ENCODE measurements around the gene SYCE3. TPM values are rescaled to one million over a fixed set of nuclear protein-coding genes. Genes with fewer than 3 reads are reported as not detected.

SYCE3 gene
- total RNA-seq, 2 experiments from 2014 or later, result not detected

- H3K4me1 ChIP-seq (ENCODE audit: insufficient read depth, low read length, poor library complexity, severe bottlenecking), result no peaks in the 10 kb centered on the region
- intact Hi-C loops (cut with micrococcal nuclease; ENCODE audit: unreplicated experiment), result no loop called here
- H3K36me3 ChIP-seq (ENCODE audit: insufficient read depth, low read length), result peaks cover 93% of the 10 kb centered on the region
- no peaks in the 10 kb centered on the region for H3K9me3 ChIP-seq (ENCODE audit: low read length)
- DNase-seq (ENCODE audit: low spot score), result no peak
- no peak overlapping the region for H3K27ac ChIP-seq (ENCODE audit: low read depth, low read length, poor library complexity, severe bottlenecking)
- no peak overlapping the region for H3K4me2 ChIP-seq (ENCODE audit: low read length)
- H2AFZ ChIP-seq (ENCODE audit: low read length), result no peak overlapping the region
- no peaks in the 10 kb centered on the region for H4K20me1 ChIP-seq (ENCODE audit: insufficient read depth, low read length)
- no TSS peak for BruUV-seq (replicated peaks)
- H3K9me2 ChIP-seq (ENCODE audit: insufficient read depth, low read length), result no peaks in the 10 kb centered on the region
- TF ChIP-seq CTCF (conservative IDR thresholded peaks at IDR 0.05; ENCODE audit: low read length), result no peak
- TF ChIP-seq EZH2phosphoT487 (IDR thresholded peaks at IDR 0.05; ENCODE audit: borderline replicate concordance, low read depth, low read length), result no peak
- H3K4me3 ChIP-seq (ENCODE audit: low read depth, low read length, poor library complexity, severe bottlenecking), result no peak overlapping the region
- peaks cover 31% of the 10 kb centered on the region for H3K79me2 ChIP-seq (ENCODE audit: insufficient read depth, low read depth, low read length)
- ChIA-PET CTCF (ENCODE audit: unreplicated experiment) (no interaction called here), POLR2A (no interaction called here)
Observed at GRCh38 chr22:50516891-50517290, 45.8 kb downstream of the SYCE3 start.

DNA sequence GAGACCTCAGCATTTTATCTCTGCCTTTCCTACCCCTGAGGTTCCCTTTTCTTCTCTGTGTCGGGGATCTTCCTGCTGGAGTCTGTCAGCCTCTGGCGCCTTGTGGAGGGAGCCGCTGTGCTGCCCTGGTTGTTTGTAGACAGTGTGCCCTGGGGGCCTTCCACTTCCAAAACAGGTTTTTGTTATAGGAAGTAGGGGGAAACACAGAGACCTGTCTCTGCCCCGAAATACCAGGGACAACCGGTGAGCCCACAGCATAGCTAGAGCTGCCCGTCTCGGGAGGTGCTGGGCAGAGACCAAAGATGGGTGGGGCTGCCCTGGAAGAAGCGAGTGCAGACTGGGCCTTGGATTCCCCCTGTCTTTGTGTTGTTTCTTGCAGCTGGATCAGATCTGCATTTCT lies 46.7 kb downstream of the SYCE3 start:
- Histone ChIP-seq H3K36me3 (ENCODE audit: insufficient read depth, low read length) (peaks cover 86% of the 10 kb centered on the region), H3K9me3 (ENCODE audit: low read length) (no peaks in the 10 kb centered on the region), H3K9me2 (ENCODE audit: insufficient read depth, low read length) (no peaks in the 10 kb centered on the region), H3K4me2 (ENCODE audit: low read length) (no peak overlapping the region), H2AFZ (ENCODE audit: low read length) (no peak overlapping the region), H3K4me3 (ENCODE audit: low read depth, low read length, poor library complexity, severe bottlenecking) (no peak overlapping the region), H3K4me1 (ENCODE audit: insufficient read depth, low read length, poor library complexity, severe bottlenecking) (no peaks in the 10 kb centered on the region), H3K79me2 (ENCODE audit: insufficient read depth, low read depth, low read length) (peaks cover 35% of the 10 kb centered on the region), H3K27ac (ENCODE audit: low read depth, low read length, poor library complexity, severe bottlenecking) (no peak overlapping the region), H4K20me1 (ENCODE audit: insufficient read depth, low read length) (no peaks in the 10 kb centered on the region)
- no TSS peak for BruUV-seq (replicated peaks)
- POLR2A ChIA-PET, result interaction anchor here (1.4 kb wide), 1 partner anchor 9 kb away, joined by 3 read pairs; no protein-coding TSS in a partner anchor
- no peak for DNase-seq (ENCODE audit: low spot score)
- CTCF ChIA-PET (ENCODE audit: unreplicated experiment), result no interaction called here
- intact Hi-C loops (cut with micrococcal nuclease; ENCODE audit: unreplicated experiment), result no loop called here
- no peak for TF ChIP-seq EZH2phosphoT487 (IDR thresholded peaks at IDR 0.05; ENCODE audit: borderline replicate concordance, low read depth, low read length)
- no peak for TF ChIP-seq CTCF (conservative IDR thresholded peaks at IDR 0.05; ENCODE audit: low read length)

- BruUV-seq (replicated peaks), result no TSS peak
- ChIA-PET CTCF (ENCODE audit: unreplicated experiment) (no interaction called here), POLR2A (no interaction called here)
- no peak overlapping the region for H2AFZ ChIP-seq (ENCODE audit: low read length)
- no peaks in the 10 kb centered on the region for H3K9me2 ChIP-seq (ENCODE audit: insufficient read depth, low read length)
- no peak overlapping the region for H3K27ac ChIP-seq (ENCODE audit: low read depth, low read length, poor library complexity, severe bottlenecking)
- no peak overlapping the region for H3K4me3 ChIP-seq (ENCODE audit: low read depth, low read length, poor library complexity, severe bottlenecking)
- no peak for DNase-seq (ENCODE audit: low spot score)
- TF ChIP-seq EZH2phosphoT487 (IDR thresholded peaks at IDR 0.05; ENCODE audit: borderline replicate concordance, low read depth, low read length), result no peak
- no peak for TF ChIP-seq CTCF (conservative IDR thresholded peaks at IDR 0.05; ENCODE audit: low read length)
- no peaks in the 10 kb centered on the region for H3K9me3 ChIP-seq (ENCODE audit: low read length)
- peaks cover 4% of the 10 kb centered on the region; the same call in 1 of the 2 replicates for H4K20me1 ChIP-seq (ENCODE audit: insufficient read depth, low read length)
- H3K4me2 ChIP-seq (ENCODE audit: low read length), result no peak overlapping the region
- intact Hi-C loops (cut with micrococcal nuclease; ENCODE audit: unreplicated experiment), result no loop called here
- H3K79me2 ChIP-seq (ENCODE audit: insufficient read depth, low read depth, low read length), result peaks cover 64% of the 10 kb centered on the region
- H3K4me1 ChIP-seq (ENCODE audit: insufficient read depth, low read length, poor library complexity, severe bottlenecking), result peaks cover 17% of the 10 kb centered on the region
- peaks cover 64% of the 10 kb centered on the region for H3K36me3 ChIP-seq (ENCODE audit: insufficient read depth, low read length)
Observed at GRCh38 chr22:50513175-50513574, 49.5 kb downstream of the SYCE3 start.

Measured in OCI-LY7 (cell line).